Brain microvascular endothelial cell (primary cell): Measurements from ENCODE around the gene UBE2L5.
A peak's percentile ranks its signal among the peaks of the same experiment; 100 is the strongest.

Experiments
- DNase-seq: peaks from one replicate; pipeline ENCODE4 v3.0.0-alpha.2; 2020
- H3K27ac ChIP-seq: fragments of 250-450 bp; sonication (Bioruptor Pico); 2 replicates; pipeline ENCODE4 v1.5.1; 2020; ENCODE audit warnings: mild to moderate bottlenecking, moderate library complexity
- H3K27me3 ChIP-seq: fragments of 250-450 bp; sonication (Bioruptor Pico); replicated peaks from 2 replicates; pipeline ENCODE4 v1.5.1; 2020; ENCODE audit warnings: mild to moderate bottlenecking
- H3K36me3 ChIP-seq: fragments of 250-450 bp; sonication (Bioruptor Pico); replicated peaks from 2 replicates; pipeline ENCODE4 v1.5.1; 2020; ENCODE audit warnings: mild to moderate bottlenecking
- H3K4me3 ChIP-seq: 2 replicates; pipeline ENCODE4 v1.5.1; 2011; ENCODE audit warnings: low read depth, mild to moderate bottlenecking, control low read depth, low read length, moderate library complexity
- in situ Hi-C: cut with HindIII; loops from 2 replicates; pipeline ENCODE4 v1.10.0; 2017; ENCODE audit warnings: low sequenced_read_pairs, low pct_ligation_motif_present
- TF ChIP-seq, protein P1 (sequence below): IDR thresholded peaks from 2 replicates; pipeline ENCODE4 v1.5.1; 2011; ENCODE audit warnings: low read depth, mild to moderate bottlenecking, moderate library complexity, low read length, control low read depth, inconsistent platforms; ENCODE audit errors: missing control alignments

UBE2L5 gene

GRCh38 chr13:30466358-30466714 is 44.0 kb downstream of the UBE2L5 start:
- H3K27ac ChIP-seq = no peak overlapping the region
- H3K4me3 ChIP-seq = peak overlapping the region; percentile 51
- peak; percentile 19 for DNase-seq
- peaks cover 13% of the 10 kb centered on the region for H3K36me3 ChIP-seq
- H3K27me3 ChIP-seq = no peaks in the 10 kb centered on the region
- in situ Hi-C loops = no loop called here
- TF ChIP-seq, protein P1, sequence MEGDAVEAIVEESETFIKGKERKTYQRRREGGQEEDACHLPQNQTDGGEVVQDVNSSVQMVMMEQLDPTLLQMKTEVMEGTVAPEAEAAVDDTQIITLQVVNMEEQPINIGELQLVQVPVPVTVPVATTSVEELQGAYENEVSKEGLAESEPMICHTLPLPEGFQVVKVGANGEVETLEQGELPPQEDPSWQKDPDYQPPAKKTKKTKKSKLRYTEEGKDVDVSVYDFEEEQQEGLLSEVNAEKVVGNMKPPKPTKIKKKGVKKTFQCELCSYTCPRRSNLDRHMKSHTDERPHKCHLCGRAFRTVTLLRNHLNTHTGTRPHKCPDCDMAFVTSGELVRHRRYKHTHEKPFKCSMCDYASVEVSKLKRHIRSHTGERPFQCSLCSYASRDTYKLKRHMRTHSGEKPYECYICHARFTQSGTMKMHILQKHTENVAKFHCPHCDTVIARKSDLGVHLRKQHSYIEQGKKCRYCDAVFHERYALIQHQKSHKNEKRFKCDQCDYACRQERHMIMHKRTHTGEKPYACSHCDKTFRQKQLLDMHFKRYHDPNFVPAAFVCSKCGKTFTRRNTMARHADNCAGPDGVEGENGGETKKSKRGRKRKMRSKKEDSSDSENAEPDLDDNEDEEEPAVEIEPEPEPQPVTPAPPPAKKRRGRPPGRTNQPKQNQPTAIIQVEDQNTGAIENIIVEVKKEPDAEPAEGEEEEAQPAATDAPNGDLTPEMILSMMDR = no peak

DNA sequence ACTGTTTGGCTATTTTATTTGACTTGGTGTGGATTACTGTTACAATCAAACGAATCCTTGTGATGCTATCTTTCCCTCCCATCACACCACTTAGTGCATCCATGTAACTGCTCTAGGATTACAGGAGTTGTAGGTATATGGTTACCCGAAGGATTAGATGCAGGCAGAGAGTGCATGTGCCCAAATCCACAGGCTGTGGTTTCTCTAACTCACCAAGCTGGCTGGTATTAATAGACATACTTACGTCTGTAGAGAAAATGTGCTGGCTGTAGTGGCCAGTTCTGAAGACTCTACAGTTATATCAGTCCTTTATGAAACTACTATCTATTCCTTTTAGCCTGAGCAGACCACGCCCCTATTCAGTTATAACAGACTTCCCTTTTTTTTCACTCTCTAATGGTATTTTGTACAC is 44.6 kb downstream of the UBE2L5 start:
- Histone ChIP-seq H3K27me3 (no peaks in the 10 kb centered on the region), H3K36me3 (peaks cover 9% of the 10 kb centered on the region), H3K27ac (no peak overlapping the region), H3K4me3 (peak overlapping the region; percentile 51)
- in situ Hi-C loops = no loop called here
- no peak for DNase-seq
- TF ChIP-seq, protein P1 = no peak

DNA sequence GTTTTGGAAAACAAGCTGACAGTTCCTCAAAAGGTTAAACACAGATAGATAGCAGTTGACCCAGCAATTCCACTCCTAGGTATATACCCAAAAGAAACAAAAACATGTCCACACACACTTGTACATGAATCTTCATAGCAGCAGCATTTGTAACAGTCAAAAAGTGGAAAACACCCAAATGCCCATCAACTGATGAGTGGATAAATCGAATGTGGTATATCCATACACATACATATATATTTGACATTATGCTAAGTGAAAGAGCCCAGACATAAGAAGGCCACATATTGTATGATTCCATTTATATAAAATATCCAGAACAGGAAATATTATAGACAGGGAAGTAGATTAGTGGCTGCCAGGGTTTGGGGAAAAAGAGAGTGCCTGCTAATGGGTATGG is 51.4 kb downstream of the UBE2L5 start:
- Histone ChIP-seq H3K4me3 (no peak overlapping the region), H3K27ac (no peak overlapping the region), H3K36me3 (no peaks in the 10 kb centered on the region), H3K27me3 (no peaks in the 10 kb centered on the region)
- DNase-seq = no peak
- in situ Hi-C loops = no loop called here
- TF ChIP-seq, protein P1 = no peak

DNA sequence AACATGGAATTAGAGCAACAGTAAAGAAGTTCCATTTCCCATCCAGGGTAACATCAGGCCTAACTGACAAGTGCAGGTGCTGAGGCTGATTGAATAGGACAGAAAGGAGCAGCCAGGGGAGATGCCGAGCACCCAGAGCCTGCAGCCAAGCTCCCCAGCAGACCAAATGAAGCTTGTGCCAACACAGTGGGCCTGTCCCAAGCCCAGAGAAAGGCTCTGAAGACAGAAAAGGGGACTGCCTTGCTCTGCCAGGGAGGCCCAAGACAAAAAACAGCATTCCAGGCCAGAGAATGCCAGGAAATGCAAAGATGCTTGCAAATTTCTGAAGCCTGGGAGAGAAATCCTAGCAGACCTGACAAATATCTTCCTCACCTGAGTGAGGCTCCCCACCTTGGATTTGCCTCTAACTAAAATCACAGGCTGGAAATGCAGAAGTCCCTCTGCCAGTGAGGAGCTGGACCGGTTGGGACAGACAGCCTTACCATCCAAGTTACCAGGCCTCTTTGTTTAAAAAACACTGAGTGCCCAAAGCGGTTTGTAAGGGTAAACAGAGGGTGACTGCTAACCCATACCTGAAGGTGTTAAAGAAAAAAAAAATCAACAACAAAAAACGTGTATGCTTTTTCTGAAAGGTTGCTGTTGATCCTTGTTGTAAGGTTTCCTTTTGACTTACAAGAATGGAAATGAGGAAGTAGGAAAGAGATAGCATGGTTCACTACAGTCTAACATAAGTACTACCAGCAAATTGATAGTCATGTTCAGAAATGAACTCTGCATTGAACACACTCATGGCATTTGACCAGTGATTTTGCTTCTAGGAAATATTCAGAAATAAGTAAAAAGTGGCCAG is 55.3 kb downstream of the UBE2L5 start:
- Histone ChIP-seq H3K27ac (no peak overlapping the region), H3K4me3 (no peak overlapping the region), H3K27me3 (no peaks in the 10 kb centered on the region), H3K36me3 (no peaks in the 10 kb centered on the region)
- no peak for DNase-seq
- TF ChIP-seq, protein P1 = no peak
- in situ Hi-C loops = no loop called here
